Keratinocyte (primary cell): ENCODE data around the gene PDGFRA.

ENCODE experiments used
- CTCF ChIP-seq, 3 experiments: IDR thresholded peaks in 1 of 3; conservative IDR thresholded peaks in 1 of 3; optimal IDR thresholded peaks in 1 of 3; 2 replicates in 2 of 3; 3 replicates in 1 of 3; pipeline versions ENCODE3 to v1.5.1; 2011; ENCODE audit warnings: low read length in 3 of 3, mild to moderate bottlenecking in 3 of 3, moderate library complexity in 2 of 3, control low read depth in 1 of 3, inconsistent platforms in 1 of 3; ENCODE audit not compliant: insufficient read depth in 2 of 3; ENCODE audit errors: extremely low read depth in 1 of 3
- EZH2 ChIP-seq: IDR thresholded peaks from one replicate; pipeline ENCODE4 v1.6.1; 2012; ENCODE audit warnings: inconsistent platforms, mild to moderate bottlenecking, low read length, moderate library complexity

DNA sequence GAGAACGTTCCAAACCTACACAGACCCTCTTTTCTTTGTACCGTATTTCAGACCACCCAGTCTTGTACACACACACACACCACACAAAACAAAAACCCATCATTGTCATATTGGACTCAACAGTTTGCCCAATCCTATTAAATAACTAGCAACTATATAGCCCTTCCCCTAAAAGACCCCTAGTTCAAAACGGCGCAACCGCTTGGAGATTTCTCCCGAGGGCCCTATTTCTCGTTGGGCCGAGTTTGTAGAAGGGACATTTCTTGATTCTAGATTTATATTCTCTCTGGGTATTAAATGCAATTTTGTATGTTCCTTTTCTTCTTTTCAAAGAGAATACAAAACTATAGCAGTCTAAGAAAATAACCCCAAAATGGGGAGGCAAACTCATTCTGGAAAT lies 547 bp upstream of the PDGFRA start:
- TF ChIP-seq CTCF (optimal IDR thresholded peaks at IDR 0.05 in 1 of 3, IDR thresholded peaks at IDR 0.05 in 1 of 3, conservative IDR thresholded peaks at IDR 0.05 in 1 of 3; ENCODE audit: extremely low read depth in 1 of 3, insufficient read depth in 2 of 3, low read length in 3 of 3) = no peak
- peak; percentile 29 for TF ChIP-seq EZH2
